Measurements from ENCODE around the gene TMOD2. TPM values are rescaled to one million over a fixed set of nuclear protein-coding genes. Genes with fewer than 3 reads are reported as not detected.
A peak's percentile ranks its signal among the peaks of the same experiment; 100 is the strongest.

TMOD2 gene
- polyA plus RNA-seq, 1 donor (not counting 4 experiments of a cell fraction or from before 2014, with no cell fraction given), result 5.2 TPM

- TF ChIP-seq EZH2 (IDR thresholded peaks at IDR 0.05; ENCODE audit: low read length), result no peak
- TF ChIP-seq CTCF (optimal IDR thresholded peaks at IDR 0.05 in 1 of 3, IDR thresholded peaks at IDR 0.05 in 1 of 3, conservative IDR thresholded peaks at IDR 0.05 in 1 of 3; ENCODE audit: extremely low read depth in 1 of 3, insufficient read depth in 2 of 3, low read length in 3 of 3), result no peak
- DNase-seq (ENCODE audit: low read depth, low spot score), result peak; percentile 48
- Histone ChIP-seq H3K4me1 (ENCODE audit: control insufficient read depth, extremely low read depth, insufficient read depth, low read length) (peaks cover 25% of the 10 kb centered on the region), H3K4me3 (ENCODE audit: control insufficient read depth in 2 of 3, extremely low read depth in 1 of 3, insufficient read depth in 2 of 3, low read depth in 1 of 3, low read length in 3 of 3) (no peak overlapping the region), H3K9me1 (ENCODE audit: control insufficient read depth, extremely low read depth, insufficient read depth, low read length) (peaks cover 3% of the 10 kb centered on the region), H3K4me2 (ENCODE audit: control insufficient read depth, extremely low read depth, insufficient read depth, low read depth, low read length) (peak overlapping the region; percentile 42), H4K20me1 (ENCODE audit: control insufficient read depth, extremely low read depth, insufficient read depth, low read length) (no peaks in the 10 kb centered on the region), H3K79me2 (ENCODE audit: control insufficient read depth, insufficient read depth, low read length) (peaks cover 2% of the 10 kb centered on the region), H3K36me3 (ENCODE audit: control insufficient read depth in 2 of 2, extremely low read depth in 1 of 2, insufficient read depth in 2 of 2, low read length in 2 of 2) (no peaks in the 10 kb centered on the region), H3K27ac (ENCODE audit: control insufficient read depth, insufficient read depth, low read length) (no peak overlapping the region), H3K9me3 (ENCODE audit: control insufficient read depth, low read depth, low read length) (no peaks in the 10 kb centered on the region), H3K27me3 (ENCODE audit: control insufficient read depth, extremely low read depth, insufficient read depth, low read length) (no peaks in the 10 kb centered on the region), H2AFZ (ENCODE audit: control insufficient read depth, low read length) (no peak overlapping the region), H3K9ac (ENCODE audit: control insufficient read depth, extremely low read depth, insufficient read depth, low read length) (no peak overlapping the region)
- dilution Hi-C loops (cut with MboI; ENCODE audit: extremely low pct_ligation_motif_present, low sequenced_read_pairs), result no loop called here
- FAIRE-seq, result peak; percentile 94
Observed at GRCh38 chr15:51726302-51727073, 24.9 kb upstream of the TMOD2 start.

- dilution Hi-C loops (cut with MboI; ENCODE audit: extremely low pct_ligation_motif_present, low sequenced_read_pairs), result no loop called here
- peak; percentile 15 to 33 (median 24) for TF ChIP-seq CTCF (optimal IDR thresholded peaks at IDR 0.05 in 1 of 3, IDR thresholded peaks at IDR 0.05 in 1 of 3, conservative IDR thresholded peaks at IDR 0.05 in 1 of 3; ENCODE audit: extremely low read depth in 1 of 3, insufficient read depth in 2 of 3, low read length in 3 of 3)
- TF ChIP-seq EZH2 (IDR thresholded peaks at IDR 0.05; ENCODE audit: low read length), result no peak
- H3K9me1 ChIP-seq (ENCODE audit: control insufficient read depth, extremely low read depth, insufficient read depth, low read length), result peaks cover 3% of the 10 kb centered on the region
- no peaks in the 10 kb centered on the region for H3K9me3 ChIP-seq (ENCODE audit: control insufficient read depth, low read depth, low read length)
- H4K20me1 ChIP-seq (ENCODE audit: control insufficient read depth, extremely low read depth, insufficient read depth, low read length), result no peaks in the 10 kb centered on the region
- H3K27me3 ChIP-seq (ENCODE audit: control insufficient read depth, extremely low read depth, insufficient read depth, low read length), result no peaks in the 10 kb centered on the region
- H2AFZ ChIP-seq (ENCODE audit: control insufficient read depth, low read length), result no peak overlapping the region
- H3K4me3 ChIP-seq (ENCODE audit: control insufficient read depth in 2 of 3, extremely low read depth in 1 of 3, insufficient read depth in 2 of 3, low read depth in 1 of 3, low read length in 3 of 3), result no peak overlapping the region
- H3K79me2 ChIP-seq (ENCODE audit: control insufficient read depth, insufficient read depth, low read length), result peaks cover 2% of the 10 kb centered on the region
- no peak overlapping the region for H3K27ac ChIP-seq (ENCODE audit: control insufficient read depth, insufficient read depth, low read length)
- DNase-seq (ENCODE audit: low read depth, low spot score), result no peak
- no peak overlapping the region for H3K9ac ChIP-seq (ENCODE audit: control insufficient read depth, extremely low read depth, insufficient read depth, low read length)
- no peaks in the 10 kb centered on the region for H3K36me3 ChIP-seq (ENCODE audit: control insufficient read depth in 2 of 2, extremely low read depth in 1 of 2, insufficient read depth in 2 of 2, low read length in 2 of 2)
- FAIRE-seq, result peak; percentile 51
- H3K4me2 ChIP-seq (ENCODE audit: control insufficient read depth, extremely low read depth, insufficient read depth, low read depth, low read length), result no peak overlapping the region
- H3K4me1 ChIP-seq (ENCODE audit: control insufficient read depth, extremely low read depth, insufficient read depth, low read length), result peaks cover 31% of the 10 kb centered on the region
Observed at GRCh38 chr15:51727141-51727897, 24.1 kb upstream of the TMOD2 start.
